GM21367 (cell line): Measurements from ENCODE around the gene ADSS1.

Source experiments
- ATAC-seq: cut with Tn5 transposase; IDR thresholded peaks from one replicate; pipeline ENCODE4 v1.9.1; 2021; ENCODE audit not compliant: unreplicated experiment

The ADSS1 gene

GRCh38 chr14:104781271-104782077 is 57.4 kb downstream of the ADSS1 start:
- ATAC-seq = no peak

GRCh38 chr14:104782086-104782807 is 58.2 kb downstream of the ADSS1 start:
- no peak for ATAC-seq

GRCh38 chr14:104782808-104783139 is 58.7 kb downstream of the ADSS1 start:
- no peak for ATAC-seq

- no peak for ATAC-seq
Observed at GRCh38 chr14:104783484-104784217, 59.6 kb downstream of the ADSS1 start.

GRCh38 chr14:104784218-104784568 is 60.2 kb downstream of the ADSS1 start:
- no peak for ATAC-seq

GRCh38 chr14:104784846-104785707 is 61.0 kb downstream of the ADSS1 start:
- ATAC-seq = no peak

- ATAC-seq = no peak
Observed at GRCh38 chr14:104785708-104786080, 61.7 kb downstream of the ADSS1 start.

- ATAC-seq = no peak
Observed at GRCh38 chr14:104786091-104786586, 62.1 kb downstream of the ADSS1 start.

GRCh38 chr14:104786726-104787675 is 63.0 kb downstream of the ADSS1 start:
- no peak for ATAC-seq

GRCh38 chr14:104787736-104788135 is 63.7 kb downstream of the ADSS1 start:
- ATAC-seq = no peak

GRCh38 chr14:104788161-104788818 is 64.3 kb downstream of the ADSS1 start:
- no peak for ATAC-seq

GRCh38 chr14:104788873-104789663 is 65.0 kb downstream of the ADSS1 start:
- no peak for ATAC-seq

- ATAC-seq = no peak
Observed at GRCh38 chr14:104789752-104790743, 66.0 kb downstream of the ADSS1 start.

GRCh38 chr14:104791425-104791824 is 67.4 kb downstream of the ADSS1 start:
- no peak for ATAC-seq

- no peak for ATAC-seq
Observed at GRCh38 chr14:104792101-104792884, 68.3 kb downstream of the ADSS1 start.

- ATAC-seq = no peak
Observed at GRCh38 chr14:104792945-104793702, 69.1 kb downstream of the ADSS1 start.
